Breast epithelium (tissue), 4 donors: ENCODE data around the gene KIF5A. TPM values are rescaled to one million over a fixed set of nuclear protein-coding genes. Genes with fewer than 3 reads are reported as not detected.
A peak's percentile ranks its signal among the peaks of the same experiment; 100 is the strongest.

Experiments used
- DNase-seq, 2 donors: peaks; one replicate each; pipeline ENCODE4 v3.0.0-alpha.2; 2019; ENCODE audit warnings: low spot score in 2 of 2
- H3K27ac ChIP-seq, 2 donors: fragments of 200-600 bp; sonication (generic) in 1 of 2; one replicate each; pipeline ENCODE4 v1.5.1; 2016 to 2019; ENCODE audit warnings: mild to moderate bottlenecking in 1 of 2
- H3K27me3 ChIP-seq, 2 donors: fragments of 200-600 bp; sonication (generic) in 1 of 2; one replicate each; pipeline versions ENCODE4 v1.5.1 to v1.6.0; 2017 to 2019; ENCODE audit warnings: control low read depth in 1 of 2, mild to moderate bottlenecking in 1 of 2
- H3K36me3 ChIP-seq: fragments of 200-600 bp; one replicate; pipeline ENCODE4 v1.5.1; 2019
- H3K4me1 ChIP-seq, 2 donors: fragments of 200-600 bp; sonication (generic); one replicate each; pipeline ENCODE4 v1.5.1; 2016 to 2019; ENCODE audit warnings: control low read depth in 1 of 2
- H3K4me3 ChIP-seq, 3 donors: fragments of 200-600 bp; sonication (generic); 1 replicate in 2 of 3; 2 replicates in 1 of 3; pipeline ENCODE4 v1.5.1; 2016 to 2019; ENCODE audit warnings: mild to moderate bottlenecking in 3 of 3, moderate library complexity in 2 of 3
- H3K9me3 ChIP-seq, 2 donors: fragments of 200-600 bp; sonication (generic) in 1 of 2; one replicate each; pipeline ENCODE4 v1.5.1; 2016 to 2019; ENCODE audit warnings: control low read depth in 1 of 2
- CTCF ChIP-seq, 3 donors: fragments of 450-650 bp; IDR thresholded peaks; one replicate each; pipeline ENCODE4 v1.5.1; 2016 to 2017; ENCODE audit warnings: antibody characterized with exemption in 3 of 3, mild to moderate bottlenecking in 3 of 3, moderate library complexity in 3 of 3
- POLR2A ChIP-seq: fragments of 450-650 bp; IDR thresholded peaks from one replicate; pipeline ENCODE4 v1.6.1; 2016; ENCODE audit warnings: antibody characterized with exemption, mild to moderate bottlenecking, moderate library complexity
- POLR2AphosphoS5 ChIP-seq, 3 donors: sonication (generic); formaldehyde crosslinking; IDR thresholded peaks; one replicate each; pipeline ENCODE4 v1.6.1; 2017; ENCODE audit warnings: antibody characterized with exemption in 3 of 3
- intact Hi-C: fragments of 100-400 bp; cut with DNase I; formaldehyde crosslinking; loops from one replicate; pipeline ENCODE4 v1.15.1; 2023; ENCODE audit warnings: low total_unique reads
- total RNA-seq, 3 donors: library from RNA; depleted of rRNA; stranded (reverse); fragments of >200 nt; gene quantifications; one replicate each; pipeline ENCODE4 v1.1.0, GENCODE V29; 2016

KIF5A gene
- total RNA-seq, 3 donors from 2014 or later, result 0.98 to 1.2 TPM; not detected in 1

GRCh38 chr12:57518176-57518919 lies 31.5 kb upstream of the KIF5A start:
- Histone ChIP-seq H3K27me3 (no peaks in the 10 kb centered on the region), H3K4me3 (peak overlapping the region; percentile 84 to 97 (median 93)), H3K27ac (peak overlapping the region; percentile 99 to 100), H3K36me3 (peaks cover 6% of the 10 kb centered on the region), H3K9me3 (no peaks in the 10 kb centered on the region), H3K4me1 (peaks cover 13 to 24% of the 10 kb centered on the region in 2 donors)
- no peak for TF ChIP-seq POLR2AphosphoS5 (IDR thresholded peaks at IDR 0.05)
- no peak for TF ChIP-seq POLR2A
- no peak for TF ChIP-seq CTCF (IDR thresholded peaks at IDR 0.05)
- no peak for DNase-seq
- intact Hi-C loops, result no loop called here

GRCh38 chr12:57518920-57519795 lies 30.7 kb upstream of the KIF5A start:
- Histone ChIP-seq H3K4me3 (peak overlapping the region; percentile 84 to 97 (median 93)), H3K27me3 (no peaks in the 10 kb centered on the region), H3K4me1 (peaks cover 13 to 32% of the 10 kb centered on the region in 2 donors), H3K36me3 (peaks cover 6% of the 10 kb centered on the region), H3K27ac (peak overlapping the region; percentile 99 to 100), H3K9me3 (no peaks in the 10 kb centered on the region)
- DNase-seq, result peak in 1 of 2 donors; percentile 36
- intact Hi-C loops, result no loop called here
- TF ChIP-seq POLR2A, result no peak
- no peak for TF ChIP-seq CTCF (IDR thresholded peaks at IDR 0.05)
- TF ChIP-seq POLR2AphosphoS5 (IDR thresholded peaks at IDR 0.05), result no peak

- Histone ChIP-seq H3K9me3 (no peaks in the 10 kb centered on the region), H3K4me3 (peak overlapping the region; percentile 84 to 97 (median 93)), H3K27ac (peak overlapping the region; percentile 99 to 100), H3K4me1 (peaks cover 13 to 38% of the 10 kb centered on the region in 2 donors), H3K27me3 (no peaks in the 10 kb centered on the region), H3K36me3 (peaks cover 6% of the 10 kb centered on the region)
- DNase-seq, result peak in 1 of 2 donors; percentile 43
- intact Hi-C loops, result loop anchor here (5.0 kb wide), 1 partner anchor 432 kb away; the partner anchor contains the start of gene NAB2
- TF ChIP-seq CTCF (IDR thresholded peaks at IDR 0.05), result no peak
- TF ChIP-seq POLR2A, result no peak
- no peak for TF ChIP-seq POLR2AphosphoS5 (IDR thresholded peaks at IDR 0.05)
These were observed 30.1 kb upstream of the KIF5A start for GRCh38 chr12:57519796-57520052.

GRCh38 chr12:57520053-57520818 lies 29.6 kb upstream of the KIF5A start, which contains the start of gene DDIT3:
Gene DDIT3, minus strand, starts transcription at chr12:57520514. Its CDS starts 3,108 bp downstream, at chr12:57517406.
- Histone ChIP-seq H3K4me1 (peaks cover 13 to 41% of the 10 kb centered on the region in 2 donors), H3K9me3 (no peaks in the 10 kb centered on the region), H3K4me3 (peak within 1 kb of the TSS; percentile 84 to 97 (median 93)), H3K36me3 (peaks cover under 1% of the 10 kb centered on the region), H3K27me3 (no peaks in the 10 kb centered on the region), H3K27ac (peak within 1 kb of the TSS; percentile 99 to 100)
- intact Hi-C loops, result loop anchor here (5.0 kb wide), 1 partner anchor 433 kb away; the partner anchor contains the start of gene NAB2
- TF ChIP-seq POLR2A, result peak; percentile 98
- no peak for TF ChIP-seq CTCF (IDR thresholded peaks at IDR 0.05)
- peak; percentile 99 to 100 (median 99) for TF ChIP-seq POLR2AphosphoS5 (IDR thresholded peaks at IDR 0.05)
- DNase-seq, result peak; percentile 100
